Esophagus squamous epithelium (tissue), 5 donors: Measurements from ENCODE around the gene COL27A1. TPM values are rescaled to one million over a fixed set of nuclear protein-coding genes. Genes with fewer than 3 reads are reported as not detected.

Source experiments
- DNase-seq: peaks from one replicate; lab custom pipeline; 2025; lab: John Stamatoyannopoulos, UW
- H3K27ac ChIP-seq, 4 donors: fragments of 200-600 bp; sonication (generic); one replicate each; pipeline ENCODE4 v1.5.1; 2016 to 2019; ENCODE audit warnings: mild to moderate bottlenecking in 1 of 4
- H3K27me3 ChIP-seq, 4 donors: fragments of 200-600 bp; sonication (generic); 1 replicate in 3 of 4; 2 replicates in 1 of 4; pipeline versions ENCODE4 v1.5.1 to v1.6.0; 2017 to 2021; ENCODE audit warnings: antibody characterized with exemption in 1 of 4
- H3K36me3 ChIP-seq, 3 donors: fragments of 200-600 bp; sonication (generic); one replicate each; pipeline ENCODE4 v1.5.1; 2016 to 2019
- H3K4me1 ChIP-seq, 3 donors: fragments of 200-600 bp; sonication (generic); one replicate each; pipeline ENCODE4 v1.5.1; 2017 to 2019
- H3K4me3 ChIP-seq, 4 donors: fragments of 200-600 bp; sonication (generic); 1 replicate in 3 of 4; 2 replicates in 1 of 4; pipeline ENCODE4 v1.5.1; 2016 to 2019; ENCODE audit warnings: mild to moderate bottlenecking in 2 of 4, moderate library complexity in 1 of 4
- H3K9me3 ChIP-seq, 3 donors: fragments of 200-600 bp; sonication (generic); one replicate each; pipeline ENCODE4 v1.5.1; 2016 to 2019
- POLR2A ChIP-seq, 4 donors: fragments of 450-650 bp; IDR thresholded peaks; one replicate each; pipeline ENCODE4 v1.6.1; 2017; ENCODE audit warnings: antibody characterized with exemption in 4 of 4, mild to moderate bottlenecking in 4 of 4, moderate library complexity in 3 of 4
- WGBS, 2 donors: methylation state at CpG; one replicate each; pipeline ENCODE4 v1.1.5; 2018; 5-methylcytosine and 5-hydroxymethylcytosine counted together
- intact Hi-C: fragments of 100-400 bp; cut with DNase I; formaldehyde crosslinking; loops from one replicate; pipeline ENCODE4 v1.15.0; 2022
- total RNA-seq, 4 donors: library from RNA; depleted of rRNA; stranded (reverse); fragments of >200 nt; gene quantifications; one replicate each; pipeline ENCODE4 v1.1.0, GENCODE V29; 2016
- TF ChIP-seq, protein P1 (sequence below), 6 experiments: fragments of 450-650 bp in 4 of 6; fragments of 200-600 bp in 2 of 6; sonication (generic) in 2 of 6; IDR thresholded peaks; one replicate each; pipeline ENCODE4 v1.5.1; 2016 to 2019; ENCODE audit warnings: antibody characterized with exemption in 6 of 6, mild to moderate bottlenecking in 4 of 6, moderate library complexity in 4 of 6
- donor health status: DM: yes; HTN: yes; CAD: no.

The COL27A1 gene
- total RNA-seq, 4 donors from 2014 or later: 7.5 to 34.0 (median 12.0) TPM

DNA sequence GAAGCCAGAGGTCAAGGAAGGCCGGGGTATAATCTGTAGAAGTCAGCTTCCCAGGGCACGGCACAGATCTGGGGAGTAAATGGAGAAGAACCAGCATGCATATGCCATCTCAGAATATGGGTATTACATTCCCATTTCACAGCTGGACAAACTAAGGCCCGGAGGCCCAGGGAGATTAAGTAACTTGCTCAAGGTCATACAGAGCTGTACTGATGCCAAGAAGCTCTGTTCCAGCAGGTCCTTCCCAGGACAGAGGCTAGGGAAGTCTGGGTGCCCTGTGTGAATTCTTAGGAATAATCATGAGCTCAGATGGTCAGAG is 19.2 kb downstream of the COL27A1 start:
- intact Hi-C loops: no loop called here
- no peak for TF ChIP-seq POLR2A (IDR thresholded peaks at IDR 0.05)
- Histone ChIP-seq H3K27ac (peak overlapping the region in 1 of 4 donors; percentile 61), H3K27me3 (no peaks in the 10 kb centered on the region), H3K36me3 (no peaks in the 10 kb centered on the region), H3K4me1 (peaks cover 11 to 84% (median 35%) of the 10 kb centered on the region in 3 donors), H3K4me3 (no peak overlapping the region), H3K9me3 (no peaks in the 10 kb centered on the region)
- no peak for DNase-seq
- WGBS, 2 donors: 44 to 49% methylated on average over 3 of the region's 3 CpGs

DNA sequence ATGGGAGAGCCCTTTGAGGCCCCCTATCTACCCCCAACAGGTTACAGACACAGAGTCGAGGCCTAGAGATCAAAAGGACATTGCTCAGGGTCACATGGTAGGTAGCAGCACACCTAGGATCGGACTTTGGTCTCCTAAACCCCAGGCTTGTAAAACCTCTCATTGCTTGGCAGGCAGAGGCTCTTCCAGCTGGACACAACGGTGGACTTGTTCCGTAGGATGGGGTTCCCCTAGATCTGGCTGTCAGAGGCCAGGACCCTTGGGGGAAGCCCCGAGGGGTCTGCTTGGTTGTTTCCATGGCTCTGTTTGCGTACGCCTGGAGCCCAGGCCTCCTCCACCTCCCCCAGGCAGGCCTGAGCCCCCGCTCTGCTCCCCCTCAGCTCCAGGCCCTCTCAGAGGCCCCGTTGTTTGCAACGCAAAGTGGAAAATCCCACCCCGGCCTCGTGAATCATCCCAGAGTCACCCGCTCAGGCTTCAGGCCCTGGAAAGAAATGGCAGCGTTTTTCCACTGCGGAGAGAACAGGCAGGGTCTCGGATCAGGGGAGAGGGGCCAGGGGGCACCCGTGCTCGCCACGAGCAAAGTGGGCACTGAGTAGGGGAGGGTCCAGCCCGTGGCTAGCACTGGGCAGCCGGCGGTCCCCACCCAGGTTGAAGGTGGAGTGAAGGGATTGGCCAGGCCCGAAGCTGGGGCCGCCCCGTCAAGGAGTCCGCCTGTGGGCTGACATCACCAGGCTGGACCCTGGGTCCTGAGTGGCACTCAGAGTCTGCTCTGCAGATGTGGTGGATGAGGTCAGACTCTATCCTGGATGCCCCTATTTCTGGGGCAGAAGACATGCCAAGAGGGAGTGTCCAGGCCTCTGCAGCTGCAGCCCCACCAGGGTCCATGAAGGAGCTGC is 19.8 kb downstream of the COL27A1 start:
- Histone ChIP-seq H3K36me3 (no peaks in the 10 kb centered on the region), H3K27ac (peak overlapping the region in 3 of 4 donors; percentile 50 to 72 (median 61)), H3K4me1 (peaks cover 11 to 80% (median 29%) of the 10 kb centered on the region in 3 donors), H3K27me3 (no peaks in the 10 kb centered on the region), H3K4me3 (no peak overlapping the region), H3K9me3 (no peaks in the 10 kb centered on the region)
- intact Hi-C loops: no loop called here
- DNase-seq: no peak
- WGBS, 2 donors: 76% methylated on average over 11 of the region's 26 CpGs; no CpG with 5 or more reads in 1 of the 2 donors
- TF ChIP-seq, protein P1, sequence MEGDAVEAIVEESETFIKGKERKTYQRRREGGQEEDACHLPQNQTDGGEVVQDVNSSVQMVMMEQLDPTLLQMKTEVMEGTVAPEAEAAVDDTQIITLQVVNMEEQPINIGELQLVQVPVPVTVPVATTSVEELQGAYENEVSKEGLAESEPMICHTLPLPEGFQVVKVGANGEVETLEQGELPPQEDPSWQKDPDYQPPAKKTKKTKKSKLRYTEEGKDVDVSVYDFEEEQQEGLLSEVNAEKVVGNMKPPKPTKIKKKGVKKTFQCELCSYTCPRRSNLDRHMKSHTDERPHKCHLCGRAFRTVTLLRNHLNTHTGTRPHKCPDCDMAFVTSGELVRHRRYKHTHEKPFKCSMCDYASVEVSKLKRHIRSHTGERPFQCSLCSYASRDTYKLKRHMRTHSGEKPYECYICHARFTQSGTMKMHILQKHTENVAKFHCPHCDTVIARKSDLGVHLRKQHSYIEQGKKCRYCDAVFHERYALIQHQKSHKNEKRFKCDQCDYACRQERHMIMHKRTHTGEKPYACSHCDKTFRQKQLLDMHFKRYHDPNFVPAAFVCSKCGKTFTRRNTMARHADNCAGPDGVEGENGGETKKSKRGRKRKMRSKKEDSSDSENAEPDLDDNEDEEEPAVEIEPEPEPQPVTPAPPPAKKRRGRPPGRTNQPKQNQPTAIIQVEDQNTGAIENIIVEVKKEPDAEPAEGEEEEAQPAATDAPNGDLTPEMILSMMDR (IDR thresholded peaks at IDR 0.05): no peak
- no peak for TF ChIP-seq POLR2A (IDR thresholded peaks at IDR 0.05)

DNA sequence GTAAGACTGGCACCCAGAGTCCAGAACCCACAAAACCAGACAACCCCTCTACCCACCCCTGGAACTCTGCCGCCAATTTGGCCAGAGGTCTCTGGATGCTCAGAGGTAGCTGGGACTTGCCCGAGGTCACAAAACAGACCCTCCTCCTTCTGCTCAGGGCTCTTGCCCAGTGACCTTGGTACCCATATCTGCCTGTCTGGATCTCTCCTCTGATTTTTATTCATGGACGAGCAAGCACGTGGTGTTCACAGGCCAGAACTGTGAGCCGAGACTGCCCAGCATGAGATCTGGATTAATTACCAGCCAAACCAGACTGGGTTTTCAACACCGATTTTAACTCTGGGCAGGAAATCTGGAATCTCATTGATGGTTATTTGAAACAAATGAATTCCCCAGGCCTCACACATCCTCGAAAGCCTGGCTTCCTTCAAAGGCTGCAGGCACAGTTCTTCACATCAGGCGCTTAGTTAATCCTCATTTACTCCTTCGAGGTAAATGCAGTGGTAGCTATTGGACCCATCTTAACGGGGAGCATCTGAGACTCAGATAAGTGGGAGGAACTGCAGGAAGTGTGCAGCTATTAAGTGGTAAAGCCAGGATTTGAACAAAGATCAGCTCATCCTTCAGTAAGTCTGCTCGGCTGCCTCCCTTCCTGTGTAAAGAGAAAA is 21.4 kb downstream of the COL27A1 start:
- no peak for TF ChIP-seq POLR2A (IDR thresholded peaks at IDR 0.05)
- TF ChIP-seq, protein P1 (IDR thresholded peaks at IDR 0.05): no peak
- peaks cover 11 to 94% (median 41%) of the 10 kb centered on the region in 3 donors for H3K4me1 ChIP-seq
- WGBS, 2 donors: 50 to 52% methylated on average over 9 of the region's 11 CpGs
- no peaks in the 10 kb centered on the region for H3K9me3 ChIP-seq
- intact Hi-C loops: no loop called here
- no peak overlapping the region for H3K4me3 ChIP-seq
- H3K27me3 ChIP-seq: no peaks in the 10 kb centered on the region
- H3K36me3 ChIP-seq: no peaks in the 10 kb centered on the region
- no peak for DNase-seq
- H3K27ac ChIP-seq: no peak overlapping the region

DNA sequence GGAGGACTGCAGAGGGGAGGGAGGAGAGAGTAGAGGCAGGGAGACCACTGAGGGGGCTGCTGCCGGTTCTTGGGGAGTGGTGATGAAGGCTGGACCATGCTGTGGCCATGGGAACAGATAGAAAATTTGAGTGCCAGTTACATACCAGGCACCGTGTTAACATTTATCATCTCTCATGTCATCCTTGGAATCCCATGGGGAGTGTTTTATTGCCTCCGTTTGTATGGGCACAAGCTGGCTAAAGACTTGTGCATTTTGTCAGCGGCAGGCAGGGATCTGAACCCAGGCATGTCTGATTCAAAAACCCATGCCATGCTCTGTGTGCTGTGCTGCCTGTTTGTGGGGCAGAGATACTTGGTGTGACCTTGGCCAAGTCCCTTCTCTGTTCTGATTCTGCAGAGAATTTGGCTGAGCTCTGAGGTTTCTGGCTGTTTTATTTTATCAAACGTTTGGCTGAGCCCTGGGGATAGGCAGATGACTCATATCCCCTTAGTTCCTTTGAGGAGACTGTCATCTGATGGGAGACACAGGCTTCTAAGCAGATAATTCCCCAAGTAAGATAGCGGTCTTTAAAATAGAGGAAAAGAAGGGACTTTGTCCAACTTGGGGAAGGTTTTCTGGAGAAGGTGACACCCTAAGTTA is 22.2 kb downstream of the COL27A1 start:
- TF ChIP-seq, protein P1 (IDR thresholded peaks at IDR 0.05): no peak
- TF ChIP-seq POLR2A (IDR thresholded peaks at IDR 0.05): no peak
- 31 to 41% methylated on average over 5 to 6 of the region's 6 CpGs for WGBS, 2 donors
- H3K4me1 ChIP-seq: peaks cover 7 to 88% (median 41%) of the 10 kb centered on the region in 3 donors
- intact Hi-C loops: no loop called here
- H3K9me3 ChIP-seq: no peaks in the 10 kb centered on the region
- H3K27me3 ChIP-seq: no peaks in the 10 kb centered on the region
- no peak overlapping the region for H3K4me3 ChIP-seq
- H3K27ac ChIP-seq: peak overlapping the region in 1 of 4 donors; percentile 46
- no peak for DNase-seq
- H3K36me3 ChIP-seq: no peaks in the 10 kb centered on the region

DNA sequence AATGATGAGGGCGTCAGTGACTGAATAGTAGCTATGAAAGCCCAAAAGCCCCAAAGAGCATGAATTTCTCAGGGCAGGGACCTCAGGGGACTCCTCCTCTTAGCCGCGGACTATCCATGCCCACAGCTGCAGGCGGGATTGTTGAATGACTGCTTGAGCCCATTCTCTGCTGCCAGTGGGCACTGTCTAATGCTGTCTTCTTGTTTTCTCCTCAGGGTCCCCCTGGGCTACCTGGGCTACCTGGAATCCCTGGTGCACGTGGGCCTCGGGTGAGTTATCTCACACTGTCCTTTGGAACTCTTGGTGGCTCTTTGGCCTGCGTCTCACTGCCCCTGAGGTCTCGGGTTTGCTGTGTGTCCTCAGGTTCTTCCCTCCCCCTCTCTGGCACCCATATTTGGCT is 22.7 kb downstream of the COL27A1 start:
- intact Hi-C loops: no loop called here
- Histone ChIP-seq H3K9me3 (no peaks in the 10 kb centered on the region), H3K4me1 (peaks cover 7 to 83% (median 37%) of the 10 kb centered on the region in 3 donors), H3K36me3 (no peaks in the 10 kb centered on the region), H3K27me3 (no peaks in the 10 kb centered on the region), H3K27ac (peak overlapping the region in 2 of 4 donors; percentile 25 to 46), H3K4me3 (no peak overlapping the region)
- no peak for TF ChIP-seq POLR2A (IDR thresholded peaks at IDR 0.05)
- TF ChIP-seq, protein P1 (IDR thresholded peaks at IDR 0.05): no peak
- DNase-seq: no peak
- 61 to 72% methylated on average over 6 to 8 of the region's 8 CpGs for WGBS, 2 donors
